EH (cell line): ENCODE measurements around the gene YIF1A.
"Not testable (repeated sequence)": the region's sequence is repeated elsewhere in the genome, so short reads cannot be mapped to it uniquely, and the experiment has no call there.

Experiments used
- DNase-seq: peaks from one replicate; pipeline ENCODE4 v3.0.0-alpha.2; 2015; ENCODE audit warnings: low read depth

The YIF1A gene

DNA sequence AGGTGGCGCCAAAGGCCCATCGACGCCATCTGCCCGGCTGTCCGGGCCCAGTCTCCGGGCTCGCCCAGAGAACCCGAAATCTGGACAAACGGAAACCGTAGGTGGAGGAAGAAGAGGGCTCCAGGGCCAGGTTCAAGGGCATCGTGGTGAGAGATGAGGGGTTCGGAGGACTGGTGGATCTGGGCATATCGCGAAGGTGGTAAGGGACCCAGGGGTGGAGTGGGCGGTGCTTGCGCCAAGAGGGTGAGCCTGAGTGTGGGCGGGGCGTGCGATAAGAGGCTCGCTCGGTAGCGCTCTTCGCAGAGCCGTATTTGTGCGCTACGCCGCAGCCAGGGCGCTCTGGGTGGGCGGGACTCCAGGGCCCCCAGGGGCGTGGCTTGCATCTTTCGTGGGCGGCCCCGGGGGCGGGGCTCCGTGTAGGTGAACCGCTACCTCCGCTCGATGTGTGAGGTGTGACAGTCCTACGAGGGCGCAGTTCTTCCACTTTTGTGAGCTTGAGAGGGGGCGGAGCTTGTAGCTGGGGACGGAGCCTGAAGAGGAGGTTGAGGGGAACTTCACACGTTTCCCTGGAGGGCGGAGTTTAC lies 23.1 kb upstream of the YIF1A start:
- DNase-seq = peak; percentile 91

DNA sequence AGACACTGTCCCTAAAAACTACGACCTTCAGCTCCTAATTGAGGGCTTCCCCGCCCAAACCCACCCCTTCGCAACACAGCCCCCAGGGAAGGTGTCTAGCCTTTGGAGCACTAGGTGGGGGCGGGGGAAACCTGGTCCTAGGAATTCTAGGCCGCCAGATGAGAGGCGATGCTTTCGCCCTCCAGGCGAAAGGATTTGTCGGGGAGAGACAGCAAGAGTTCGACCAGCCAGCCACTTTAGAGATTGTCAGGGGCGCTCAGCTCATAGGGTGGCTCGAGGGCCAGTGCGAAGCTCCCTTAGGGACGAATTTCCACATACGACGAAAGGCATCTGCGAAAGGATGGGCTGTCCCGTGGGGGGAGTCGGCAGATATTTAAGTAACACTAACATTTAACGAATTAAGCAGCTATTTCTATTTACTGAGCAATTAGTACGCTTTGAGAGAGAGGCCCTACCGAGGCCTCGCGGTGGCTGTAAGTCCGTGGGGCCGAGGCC lies 22.6 kb upstream of the YIF1A start:
- DNase-seq = no peak

DNA sequence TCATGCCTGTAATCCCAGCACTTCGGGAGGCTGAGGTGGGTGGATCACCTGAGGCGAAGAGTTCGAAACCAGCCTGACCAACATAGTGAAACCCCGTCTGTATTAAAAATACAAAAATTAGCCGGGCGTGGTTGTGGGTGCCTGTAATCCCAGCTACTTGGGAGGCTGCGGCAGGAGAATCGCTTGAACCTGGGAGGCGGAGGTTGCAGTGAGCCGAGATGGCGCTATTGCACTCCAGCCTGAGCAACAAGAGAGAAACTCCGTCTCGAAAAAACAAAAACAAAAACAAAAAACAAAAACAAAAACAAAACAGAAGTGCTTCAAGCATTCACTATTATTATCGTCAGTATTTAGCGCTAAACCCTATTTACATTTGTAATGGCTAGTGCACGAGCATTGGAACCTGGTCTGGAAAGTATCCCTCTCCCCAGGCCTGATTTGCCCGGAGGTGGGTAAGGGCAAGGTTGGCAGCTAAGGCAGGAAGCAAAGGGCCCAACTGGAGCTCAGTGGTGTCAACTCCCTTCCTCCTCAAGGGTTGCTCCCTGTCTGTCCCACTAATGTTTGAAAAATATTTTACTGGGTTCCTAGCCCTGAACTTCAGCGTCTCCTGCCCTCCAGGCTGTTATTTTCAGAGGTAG lies 22.0 kb upstream of the YIF1A start:
- not testable (repeated sequence) for DNase-seq

DNA sequence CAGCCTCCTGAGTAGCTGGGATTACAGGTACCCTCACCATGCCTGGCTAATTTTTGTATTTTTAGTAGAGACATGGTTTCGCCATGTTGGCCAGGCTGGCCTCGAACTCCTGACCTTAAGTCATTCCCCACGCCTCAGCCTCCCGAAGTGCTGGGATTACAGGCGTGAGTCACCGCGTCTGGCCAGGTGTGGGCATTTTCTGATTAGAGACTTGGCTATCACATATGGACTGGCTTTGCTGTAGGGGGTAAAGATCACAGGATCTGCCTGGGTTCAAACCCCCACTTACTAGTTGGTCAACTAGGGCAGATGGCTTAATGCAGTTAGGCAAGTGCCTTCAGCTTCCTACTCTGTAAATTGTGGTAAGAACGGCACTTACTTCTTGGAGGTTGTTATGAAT lies 21.4 kb upstream of the YIF1A start:
- no peak for DNase-seq

DNA sequence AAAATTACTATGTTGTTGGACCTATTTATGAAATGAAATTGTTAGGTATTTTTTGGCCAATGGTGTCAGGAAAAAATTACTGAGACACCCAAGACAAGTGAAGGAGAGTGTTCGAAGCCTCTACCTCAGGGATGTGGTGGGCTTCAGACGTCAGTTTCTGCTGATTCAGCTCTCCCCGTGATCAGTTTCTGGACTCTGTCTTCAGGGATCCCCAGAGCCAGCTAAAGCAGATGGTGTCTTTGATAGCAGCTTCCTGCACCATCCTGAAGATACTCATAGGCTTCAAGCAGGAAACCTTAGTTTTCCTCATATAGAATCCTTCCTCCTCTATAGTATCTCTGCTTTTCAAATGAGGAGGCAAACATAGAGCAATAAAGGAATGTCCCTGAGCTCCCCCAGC lies 20.5 kb upstream of the YIF1A start:
- no peak for DNase-seq

DNA sequence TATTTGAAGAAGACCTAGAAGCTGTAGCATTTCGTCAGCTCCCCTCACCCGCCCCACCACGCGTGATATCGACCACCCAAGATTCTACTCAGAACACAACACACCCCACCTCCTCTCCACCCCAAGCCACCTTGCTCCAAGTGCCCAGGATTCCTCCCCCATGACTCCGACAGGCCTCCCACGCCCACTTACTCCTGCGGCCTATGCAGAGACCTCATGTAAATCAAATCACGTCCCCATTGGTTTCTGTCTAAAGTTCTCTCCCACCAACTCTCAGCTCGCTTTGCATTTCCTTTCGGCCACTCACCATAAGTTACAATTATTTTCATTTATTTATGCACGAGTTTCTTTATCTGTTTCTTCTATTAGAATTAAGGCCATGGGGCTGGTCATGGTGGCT lies 13.7 kb upstream of the YIF1A start:
- DNase-seq = no peak

DNA sequence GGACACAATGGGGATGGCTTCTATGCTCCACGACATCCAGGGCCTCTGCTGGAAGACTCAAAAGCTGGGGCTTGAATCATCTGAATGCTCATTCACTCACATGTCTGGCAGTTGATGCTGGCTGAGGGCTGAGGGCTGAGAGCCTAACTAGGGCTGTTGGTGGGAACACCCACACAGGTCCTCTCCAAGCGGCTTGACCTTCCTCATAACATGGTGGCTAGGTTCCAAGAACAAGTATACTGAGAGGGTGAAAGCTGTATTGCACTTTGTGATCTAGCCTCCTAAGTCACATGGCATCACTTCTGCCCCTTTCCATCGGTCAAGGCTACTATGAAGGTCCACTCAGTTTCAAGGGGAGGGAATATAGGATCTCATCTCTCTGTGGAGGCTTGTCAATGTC lies 10.2 kb upstream of the YIF1A start:
- DNase-seq = no peak

DNA sequence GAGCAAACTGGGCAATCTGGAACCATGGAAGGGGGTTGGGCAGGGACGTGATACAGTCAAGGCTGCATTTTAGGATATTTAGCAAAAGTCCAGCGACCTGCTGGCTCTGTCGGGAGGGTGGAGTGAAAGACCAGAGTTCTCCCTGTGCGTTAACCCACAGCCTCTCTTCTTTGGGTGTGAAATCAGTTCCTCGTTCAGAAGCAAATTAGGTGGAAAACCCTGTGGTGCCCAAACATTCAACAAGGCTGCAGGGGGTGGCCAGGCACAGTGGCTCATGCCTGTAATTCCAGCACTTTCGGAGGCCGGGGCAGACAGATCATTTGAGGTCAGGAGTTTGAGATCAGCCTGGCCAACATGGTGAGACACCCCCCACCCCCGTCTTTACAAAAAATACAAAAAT lies 8.7 kb upstream of the YIF1A start:
- DNase-seq = no peak

DNA sequence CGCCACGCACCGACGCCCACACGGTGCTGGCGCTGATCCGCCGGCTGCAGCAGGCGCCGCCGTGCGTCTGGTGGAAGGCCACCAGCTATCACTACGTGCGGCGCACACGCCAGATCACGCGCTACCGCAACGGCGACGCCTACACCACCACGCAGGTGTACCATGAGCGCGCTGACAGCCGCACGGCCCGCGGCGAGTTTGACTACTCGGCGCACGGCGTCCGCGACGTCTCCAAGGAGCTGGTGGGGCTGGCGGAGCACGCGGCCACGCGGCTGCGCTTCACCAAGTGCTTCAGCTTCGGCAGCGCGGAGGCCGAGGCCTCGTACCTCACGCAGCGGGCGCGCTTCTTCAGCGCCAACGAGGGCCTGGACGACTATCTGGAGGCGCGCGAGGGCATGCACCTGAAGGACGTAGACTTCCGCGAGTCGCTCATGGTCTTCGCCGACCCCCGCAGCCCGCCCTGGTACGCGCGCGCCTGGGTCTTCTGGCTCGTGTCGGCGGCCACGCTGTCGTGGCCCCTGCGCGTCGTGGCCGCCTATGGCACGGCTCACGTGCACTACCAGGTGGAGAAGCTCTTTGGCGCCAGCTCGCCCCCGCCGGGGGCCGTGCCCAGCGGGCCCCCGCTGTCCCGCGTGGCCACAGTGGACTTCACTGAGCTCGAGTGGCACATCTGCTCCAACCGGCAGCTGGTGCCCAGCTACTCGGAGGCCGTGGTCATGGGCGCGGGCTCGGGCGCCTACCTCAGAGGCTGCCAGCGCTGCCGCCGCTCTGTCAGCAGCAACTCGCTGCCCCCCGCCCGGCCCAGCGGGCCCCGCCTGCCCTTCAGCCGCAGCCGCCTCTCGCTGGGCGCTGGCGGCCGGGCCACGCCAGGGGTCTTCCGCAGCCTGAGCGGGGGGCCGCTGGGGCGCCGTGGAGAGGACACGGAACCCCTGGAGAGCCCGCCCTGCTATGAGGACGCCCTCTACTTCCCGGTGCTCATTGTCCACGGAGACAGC lies 6.0 kb upstream of the YIF1A start:
- no peak for DNase-seq

DNA sequence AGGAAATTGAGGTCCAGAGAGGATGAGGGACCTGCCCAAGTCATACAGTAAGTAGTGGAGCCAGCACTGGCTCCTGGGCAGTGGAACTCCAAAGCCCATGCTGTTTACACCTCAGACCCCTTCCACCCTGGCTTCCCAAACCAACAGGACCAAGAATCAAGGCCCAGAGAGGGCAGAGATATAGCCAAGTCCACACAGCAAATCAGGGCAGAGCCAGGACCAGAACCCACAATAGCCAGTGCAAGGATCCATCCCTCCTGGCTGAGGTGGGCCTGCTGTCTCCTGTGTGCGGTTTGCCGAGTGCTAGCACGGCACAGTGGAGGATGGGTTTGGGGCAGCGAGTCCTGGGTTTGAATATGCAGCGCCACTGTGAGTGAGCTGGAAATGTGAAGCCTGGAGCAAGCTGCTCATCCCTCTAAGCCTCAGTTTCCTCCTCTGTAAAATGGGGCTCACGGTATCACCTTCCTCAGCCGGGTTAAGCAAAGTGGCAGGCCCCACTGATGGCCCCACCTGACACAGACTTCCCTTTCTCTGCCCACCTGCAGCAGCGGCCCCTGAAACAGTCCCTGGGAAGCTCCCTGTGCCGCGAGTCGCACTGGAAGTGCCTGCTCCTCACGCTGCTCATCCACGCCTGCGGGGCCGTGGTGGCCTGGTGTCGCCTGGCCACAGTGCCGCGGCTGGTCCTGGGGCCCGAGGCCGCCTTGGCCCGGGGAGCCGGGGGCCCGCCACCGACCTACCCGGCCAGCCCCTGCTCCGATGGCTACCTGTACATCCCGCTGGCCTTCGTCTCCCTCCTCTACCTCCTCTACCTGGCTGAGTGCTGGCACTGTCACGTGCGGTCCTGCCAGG lies 5.1 kb upstream of the YIF1A start:
- DNase-seq = no peak

DNA sequence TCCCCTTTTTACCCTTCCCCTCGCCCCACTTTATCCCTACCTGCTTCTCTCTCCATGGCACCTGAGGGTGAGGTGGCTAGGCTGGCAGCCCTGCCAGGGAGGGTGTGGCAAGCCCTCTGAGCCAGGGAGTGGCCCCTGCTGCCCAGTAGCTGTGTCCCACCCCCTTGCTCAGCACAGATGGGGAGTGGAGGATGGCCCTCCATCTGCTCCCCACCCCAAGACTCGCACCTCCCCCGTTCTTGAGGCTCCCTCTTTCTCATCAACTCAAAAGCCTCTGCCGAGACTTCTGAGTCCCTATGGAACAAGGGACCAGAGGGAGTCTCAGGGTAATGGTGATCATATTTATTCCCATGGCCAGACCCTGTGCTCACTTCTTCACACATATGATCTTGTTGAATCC lies 4.4 kb upstream of the YIF1A start:
- DNase-seq = no peak

DNA sequence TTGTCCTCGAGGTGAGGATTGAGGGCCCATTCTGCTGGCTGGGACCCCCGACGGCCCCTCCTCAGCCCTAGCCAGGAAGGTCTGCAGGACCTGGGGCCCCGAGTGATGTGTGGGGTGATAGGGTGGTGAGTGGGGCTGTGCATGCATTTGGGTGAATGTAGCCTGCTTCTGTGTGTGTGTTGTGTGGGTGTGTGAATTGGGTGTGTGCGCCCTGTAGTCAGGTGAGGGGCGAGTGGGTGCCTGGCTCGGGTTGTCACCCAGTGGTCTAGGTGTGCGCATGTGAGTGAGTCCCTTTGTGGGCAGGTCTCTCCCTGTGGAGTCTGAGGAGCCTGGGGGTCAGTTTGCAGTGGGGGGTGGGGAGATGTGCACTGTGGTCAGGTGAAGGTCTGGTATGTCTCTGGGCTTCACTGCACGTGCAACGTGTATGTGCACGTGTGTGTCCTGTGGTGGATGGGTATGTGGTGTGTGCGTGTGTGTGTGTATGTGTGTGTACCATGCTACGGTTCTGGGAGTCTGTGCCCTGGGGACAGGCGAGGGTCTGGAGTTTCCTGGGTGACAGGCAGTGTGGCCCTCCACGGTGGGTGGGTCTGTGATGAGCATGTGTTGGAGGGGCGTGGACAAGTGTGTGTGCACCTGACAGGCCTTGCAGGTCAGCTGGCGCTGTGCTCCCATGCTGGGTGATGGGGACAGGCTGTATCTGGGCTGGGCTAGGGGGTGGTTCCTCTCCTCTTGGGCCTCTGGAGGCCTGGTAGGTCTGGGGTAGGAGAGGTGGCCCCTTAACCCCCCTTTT lies 3.8 kb upstream of the YIF1A start:
- DNase-seq = no peak

DNA sequence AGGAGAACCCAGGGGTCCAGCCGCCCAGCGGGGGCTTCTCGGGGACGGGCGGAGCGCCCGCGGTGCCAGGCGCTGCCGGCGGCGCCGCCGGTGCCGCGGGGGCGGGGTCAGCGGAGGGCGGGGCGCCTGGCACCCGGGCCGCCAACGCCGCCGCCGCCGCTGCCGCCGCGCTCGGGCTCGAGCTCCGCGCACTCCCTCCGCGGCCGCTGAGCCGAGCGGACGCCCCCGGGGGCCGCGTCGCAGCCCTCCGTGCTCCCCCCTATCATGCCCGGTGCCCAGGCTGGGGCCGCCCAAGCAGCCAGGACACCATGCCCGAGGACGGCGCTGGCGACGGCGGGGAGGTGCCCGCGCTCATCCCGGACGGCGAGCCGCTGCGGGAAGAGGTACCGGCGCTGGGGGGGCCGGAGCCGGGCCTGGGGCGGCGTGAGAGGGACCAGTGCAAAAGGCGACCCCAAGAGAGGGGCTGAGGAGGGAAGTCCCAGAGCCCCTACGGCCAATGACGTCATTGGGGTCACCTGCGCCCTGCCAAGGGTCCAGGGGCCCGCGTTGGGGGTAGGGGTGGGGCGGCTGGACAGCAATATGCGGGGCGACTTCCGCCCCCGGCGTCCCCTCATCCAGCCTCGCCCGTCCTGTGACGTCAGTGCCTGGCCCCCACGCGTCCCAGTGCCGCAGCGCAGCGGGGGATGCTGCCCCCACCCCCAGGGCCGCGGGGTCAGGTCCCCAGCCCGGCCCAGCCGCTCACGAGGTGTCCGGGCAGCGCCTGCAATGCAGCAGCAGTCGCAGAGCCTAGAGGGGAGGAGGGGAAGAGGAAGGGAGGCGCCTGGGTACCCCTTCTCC lies 3.0 kb upstream of the YIF1A start, which contains the start of gene TMEM151A:
TMEM151A (plus strand) TSS at position 189 of the 837 bp plus-strand sequence; CDS start at position 309, 120 bp downstream.
- no peak for DNase-seq

DNA sequence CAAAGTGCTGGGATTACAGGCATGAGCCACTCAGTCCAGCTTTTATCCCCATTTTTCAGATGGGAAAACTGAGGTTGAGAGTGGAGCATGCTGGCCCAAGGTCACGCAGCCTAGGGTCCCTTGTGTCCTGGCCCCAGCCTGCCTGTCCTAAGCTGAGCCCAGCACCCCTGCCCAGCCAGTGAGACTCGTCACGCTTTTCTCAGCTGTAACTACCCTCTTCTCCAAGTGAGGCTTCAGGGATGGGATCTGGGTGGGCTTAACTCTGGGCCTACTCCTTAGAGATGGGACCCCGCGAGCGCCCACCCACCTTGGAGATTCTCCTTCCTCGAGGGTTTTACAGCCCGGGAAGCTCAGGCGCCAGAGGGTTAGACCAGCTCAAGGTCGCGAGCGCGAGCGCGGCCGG lies 2.4 kb upstream of the YIF1A start:
- no peak for DNase-seq

DNA sequence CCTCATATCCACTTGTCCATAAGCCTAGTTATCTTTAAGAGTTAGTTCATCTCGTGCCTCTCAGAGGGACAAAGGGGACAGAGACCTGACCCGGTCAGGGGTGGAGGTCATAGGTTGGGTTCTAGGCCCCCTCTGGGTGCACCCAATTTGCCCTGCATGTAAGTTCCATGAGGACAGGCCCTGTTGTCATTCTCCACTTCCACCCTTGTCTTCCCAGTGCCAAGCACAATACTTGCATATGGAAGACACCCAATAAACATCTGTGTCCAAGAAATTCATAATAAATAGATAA lies 1.3 kb upstream of the YIF1A start:
- no peak for DNase-seq

DNA sequence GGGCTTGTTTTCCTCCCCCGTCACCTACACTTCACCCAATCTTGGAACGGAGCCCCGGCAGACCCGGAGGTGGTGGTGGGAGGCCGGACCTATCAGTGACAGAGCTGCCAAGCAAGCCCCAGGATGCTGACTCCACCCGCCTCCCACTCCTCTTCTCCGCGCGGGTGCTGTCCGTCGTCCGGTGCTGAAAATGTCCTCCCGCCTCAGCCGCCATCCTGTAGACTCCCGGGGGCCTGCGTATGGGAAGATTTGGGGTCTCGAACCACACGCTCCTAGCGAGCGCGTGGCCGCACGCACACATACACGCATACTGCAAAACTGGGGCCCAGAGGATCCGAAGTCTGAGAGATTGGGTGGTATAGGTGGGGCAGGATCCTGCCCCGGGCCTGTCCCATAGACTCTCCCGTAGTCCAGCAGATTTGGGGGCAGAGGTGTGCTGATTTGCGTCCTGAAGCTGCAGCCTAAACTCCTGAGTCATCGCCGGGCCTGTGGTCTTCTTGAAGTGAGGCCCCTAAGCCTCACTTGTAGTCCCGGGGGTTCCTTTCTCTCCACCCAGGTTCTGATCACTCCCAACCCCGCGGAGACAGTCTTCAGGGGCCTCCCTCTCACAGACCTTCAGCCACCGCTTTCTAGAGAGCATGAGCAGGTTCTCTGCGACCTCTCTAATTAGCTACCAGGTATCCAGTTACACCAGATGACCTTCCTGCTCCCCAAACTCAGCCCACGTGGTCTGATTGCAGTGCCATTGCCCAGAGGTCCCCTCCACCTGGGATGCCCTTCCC lies 796 bp upstream of the YIF1A start:
- no peak for DNase-seq

DNA sequence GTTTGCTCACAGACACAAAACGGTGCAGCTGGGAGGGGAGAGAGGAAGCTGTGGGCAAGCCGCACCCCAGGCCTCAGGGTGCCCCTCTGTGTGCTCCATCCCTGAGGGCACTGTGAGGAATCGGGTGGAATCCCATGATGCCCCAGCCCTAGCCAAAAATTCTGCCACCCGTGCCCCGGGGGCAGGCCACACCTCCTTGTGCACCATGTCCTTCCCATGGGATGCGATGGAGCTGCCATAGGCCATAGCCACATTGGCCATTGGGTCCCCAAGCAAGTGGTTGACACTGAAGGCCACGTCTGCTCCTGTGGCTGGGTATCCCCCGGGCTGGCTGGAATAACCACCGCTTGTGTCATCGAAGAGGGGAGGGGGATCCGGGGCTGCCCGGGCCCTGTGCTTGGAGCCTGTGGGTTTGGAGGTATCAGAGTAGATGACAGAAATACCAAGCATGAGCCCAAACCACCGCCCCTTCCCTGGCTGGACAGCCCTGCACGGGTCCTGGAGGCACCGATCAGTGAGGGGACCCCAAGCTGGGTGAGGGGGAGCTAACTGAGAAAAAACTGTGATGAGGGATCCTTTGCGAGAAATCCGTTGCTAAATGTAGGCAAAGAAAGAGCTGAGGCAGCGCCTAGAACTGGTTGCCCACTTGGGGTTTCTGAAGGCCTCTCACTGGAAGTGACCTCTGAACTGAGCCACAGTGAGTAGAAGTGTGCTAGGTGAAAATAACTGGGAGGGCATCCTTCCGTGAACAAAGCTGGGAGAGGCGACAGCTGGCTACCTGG lies 863 bp downstream of the YIF1A start:
- DNase-seq = peak; percentile 27

DNA sequence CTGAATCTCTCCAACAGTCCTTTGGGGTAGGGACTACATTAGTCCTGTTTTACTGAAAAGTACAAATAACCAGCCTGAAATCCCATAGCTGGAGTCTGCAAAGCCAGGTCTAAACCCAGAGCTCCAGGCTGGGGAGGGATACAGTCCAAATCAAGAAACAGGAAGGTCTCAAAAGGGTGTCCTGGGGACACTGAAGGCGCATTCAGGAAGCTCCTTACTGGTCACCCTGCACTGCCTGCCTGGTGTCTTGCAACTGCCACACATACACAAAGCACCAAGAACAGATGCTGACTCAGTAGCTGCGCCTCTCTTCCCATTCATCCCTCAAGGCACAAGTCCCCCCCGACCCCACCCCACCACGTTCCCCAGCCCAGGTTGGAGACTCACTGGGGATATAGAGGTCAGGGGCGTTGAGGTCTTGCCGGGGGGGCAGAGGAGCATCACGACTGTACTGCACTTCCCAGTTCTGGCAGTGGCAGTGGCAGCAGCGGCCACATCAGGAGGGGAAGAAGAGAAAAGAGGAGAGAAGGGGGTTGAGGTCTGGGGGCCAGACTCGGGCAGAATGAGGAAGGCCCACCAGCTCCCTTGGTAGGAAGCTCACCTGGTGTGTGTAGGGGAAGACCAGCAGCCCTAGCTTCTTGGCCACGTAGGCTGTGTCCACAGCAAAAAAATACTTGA lies 1.6 kb downstream of the YIF1A start:
- no peak for DNase-seq
